Activated T-cell treated with anti-CD3 and anti-CD28 coated beads for 24 hours (primary cell): ENCODE results near the gene ASCC2.
"Not testable (repeated sequence)": the region's sequence is repeated elsewhere in the genome, so short reads cannot be mapped to it uniquely, and the experiment has no call there.

Source experiments
- DNase-seq: peaks from one replicate; pipeline ENCODE4 v3.0.0-alpha.2; 2020; ENCODE audit warnings: low read depth

ASCC2 gene

GRCh38 chr22:29784451-29785361 lies 53.4 kb downstream of the ASCC2 start:
- DNase-seq, result no peak

DNA sequence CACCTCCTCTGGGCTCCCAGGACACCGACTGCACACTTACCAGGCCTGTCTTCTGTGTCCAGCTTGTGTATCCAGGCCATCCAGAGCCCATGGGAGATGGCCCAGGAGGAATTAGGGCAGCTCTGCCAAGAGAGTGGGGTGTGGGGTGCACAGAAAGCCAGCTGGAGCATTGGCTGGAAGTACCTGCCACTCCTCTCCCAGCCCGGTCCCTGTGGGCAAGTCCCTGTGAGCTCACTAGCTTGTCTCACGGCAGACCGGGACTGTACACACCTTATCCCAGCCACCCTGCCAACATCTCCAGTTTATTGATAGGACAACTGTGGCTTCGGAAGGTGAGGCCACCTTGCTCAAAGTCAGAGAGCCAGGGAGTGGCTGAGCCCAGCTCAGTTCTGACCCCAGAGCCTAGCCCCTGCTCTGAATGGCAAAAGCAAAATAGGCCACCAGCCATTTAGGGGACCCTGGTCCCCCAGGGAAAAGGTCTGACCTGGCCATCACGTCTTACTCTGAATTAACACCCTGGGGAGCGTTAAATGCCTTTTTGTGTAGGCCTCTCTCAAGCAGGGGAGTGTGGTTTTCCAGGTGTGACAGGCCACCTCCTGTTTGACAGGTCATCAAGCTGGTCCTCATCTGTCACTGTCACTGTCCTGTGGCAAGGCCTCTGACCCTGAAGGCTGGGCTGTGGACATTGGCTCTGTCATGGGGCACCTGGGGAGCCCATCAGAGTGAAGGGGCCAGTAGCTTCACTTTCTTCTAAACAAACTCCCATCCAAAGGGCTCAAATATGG lies 55.8 kb downstream of the ASCC2 start:
- no peak for DNase-seq

DNA sequence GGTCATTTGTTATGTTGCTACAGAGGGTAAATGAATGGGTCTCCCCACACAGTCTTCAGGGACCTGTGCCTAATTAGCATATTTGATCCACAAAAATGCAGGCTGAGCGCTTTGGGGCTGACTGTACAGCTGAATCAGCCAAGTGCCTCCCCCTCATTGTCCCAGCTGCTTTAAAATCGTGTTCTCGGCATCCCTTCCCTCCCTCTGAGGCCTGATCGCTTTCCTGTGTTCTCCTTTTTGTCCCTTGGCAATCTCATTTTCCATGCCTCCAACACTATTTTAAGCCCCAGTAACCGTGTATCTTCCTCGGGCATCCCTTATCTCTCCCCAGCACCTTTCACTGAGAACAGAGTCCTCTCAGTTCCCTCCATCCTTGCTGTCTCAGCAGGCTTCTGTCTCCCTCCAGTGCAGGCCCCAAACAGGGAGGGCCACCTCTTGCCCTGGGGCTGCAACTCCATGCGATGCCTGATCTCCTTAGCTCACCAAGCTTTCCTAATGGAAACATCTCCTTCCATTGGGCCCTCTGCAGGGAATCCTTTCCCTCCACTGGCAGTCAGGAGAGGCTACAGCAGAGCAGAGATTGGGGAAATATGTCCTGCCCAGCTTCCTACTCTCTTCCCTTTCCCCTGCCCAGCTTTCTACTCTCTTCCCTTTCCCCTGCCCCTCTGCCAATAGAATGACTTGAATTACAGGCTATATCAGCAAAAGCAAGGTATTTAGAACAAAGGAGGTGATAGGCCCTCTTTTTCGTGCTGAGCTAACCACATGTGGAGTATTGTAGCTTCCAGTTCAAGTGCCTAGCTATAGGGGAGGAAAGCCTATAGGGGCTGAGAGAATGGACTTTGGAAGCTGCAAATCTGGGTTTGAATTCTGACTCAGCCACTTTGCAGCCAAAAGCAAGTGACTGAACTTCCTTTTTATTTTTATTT lies 57.1 kb downstream of the ASCC2 start:
- no peak for DNase-seq

- DNase-seq, result no peak
Observed at GRCh38 chr22:29780220-29780619, 57.9 kb downstream of the ASCC2 start.

DNA sequence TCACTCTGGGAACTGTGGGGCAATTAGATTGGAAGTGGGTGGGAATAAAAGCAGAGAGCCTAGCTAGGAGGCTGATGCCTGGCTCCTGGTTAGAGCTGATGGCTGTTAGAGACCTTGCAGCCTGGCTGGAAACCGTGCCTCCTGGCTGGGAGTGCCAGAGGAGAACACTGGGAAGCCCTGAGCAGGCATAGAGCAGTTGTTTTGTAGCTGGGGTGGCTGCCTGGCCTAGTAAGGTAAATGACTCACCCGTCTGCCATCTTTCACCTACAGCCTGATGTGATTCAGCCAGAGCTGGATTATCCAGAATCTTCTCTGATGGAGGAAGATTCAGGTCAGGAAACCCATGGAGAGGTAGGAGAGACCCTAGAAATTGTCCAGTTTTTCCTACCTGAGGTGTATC lies 64.8 kb downstream of the ASCC2 start:
- no peak for DNase-seq

DNA sequence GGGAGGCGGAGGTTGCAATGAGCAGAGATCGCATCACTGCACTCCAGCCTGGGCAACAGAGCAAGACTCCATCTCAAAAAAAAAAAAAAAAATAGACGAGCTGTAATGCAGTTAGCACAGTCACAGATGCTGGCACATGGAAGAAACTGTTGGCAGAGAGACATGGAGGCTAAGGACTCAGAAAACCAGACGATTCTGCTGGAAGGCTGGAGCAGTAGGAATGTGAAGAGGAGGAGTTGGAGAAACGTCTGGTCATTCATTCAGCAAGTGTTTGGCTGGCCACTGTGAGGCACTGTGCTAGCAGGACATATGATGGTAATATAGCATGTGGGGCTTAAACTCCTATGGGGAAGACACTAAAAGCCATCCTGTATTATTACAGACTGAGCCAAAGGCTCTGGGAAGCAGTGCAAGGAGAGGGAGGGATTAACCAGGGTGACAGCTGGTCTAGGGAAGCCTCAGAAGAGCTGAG lies 65.9 kb downstream of the ASCC2 start:
- DNase-seq, result no peak

- DNase-seq, result no peak
Observed at GRCh38 chr22:29769723-29770321, 68.3 kb downstream of the ASCC2 start.

DNA sequence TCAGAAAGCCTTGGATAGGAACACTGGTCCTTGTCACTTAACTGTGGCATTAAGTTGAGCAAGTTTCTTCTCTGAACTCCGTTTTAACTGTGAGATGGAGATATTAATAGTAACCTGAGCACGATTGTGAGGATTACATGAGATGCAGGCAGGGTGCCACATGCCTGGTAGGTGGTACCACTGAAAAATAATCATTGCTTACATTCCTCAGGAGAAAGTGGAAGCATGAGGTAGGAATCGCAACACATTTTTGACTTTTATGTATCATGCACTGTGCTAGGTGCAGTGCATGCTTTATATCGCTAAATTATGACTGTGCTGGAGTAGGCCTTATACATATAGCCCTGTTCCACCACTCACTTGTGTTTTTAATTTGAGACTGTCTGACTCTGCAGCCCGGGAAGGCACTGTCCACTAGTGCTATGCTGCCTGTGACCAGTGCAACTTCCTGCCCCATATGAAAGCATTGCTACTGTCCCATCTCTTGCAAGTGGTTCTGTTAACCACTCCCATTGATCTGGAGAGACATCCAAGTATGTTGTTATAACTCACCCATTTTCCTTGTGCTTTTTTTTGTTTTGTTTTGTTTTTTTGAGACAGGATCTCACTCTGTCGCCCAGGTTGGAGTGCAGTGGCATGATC lies 69.9 kb downstream of the ASCC2 start:
- no peak for DNase-seq

- peak; percentile 87 for DNase-seq
Observed at GRCh38 chr22:29767171-29768051, 70.7 kb downstream of the ASCC2 start, which contains the start of gene UQCR10. Gene UQCR10 (plus strand): TSS chr22:29767369. CDS start chr22:29767399, 30 bp downstream.

- peak; percentile 89 for DNase-seq
Observed at GRCh38 chr22:29766632-29767170, 71.4 kb downstream of the ASCC2 start, which contains the start of gene ZMAT5. Gene ZMAT5 (minus strand): TSS chr22:29767007. CDS start chr22:29748544, 18,463 bp downstream.

DNA sequence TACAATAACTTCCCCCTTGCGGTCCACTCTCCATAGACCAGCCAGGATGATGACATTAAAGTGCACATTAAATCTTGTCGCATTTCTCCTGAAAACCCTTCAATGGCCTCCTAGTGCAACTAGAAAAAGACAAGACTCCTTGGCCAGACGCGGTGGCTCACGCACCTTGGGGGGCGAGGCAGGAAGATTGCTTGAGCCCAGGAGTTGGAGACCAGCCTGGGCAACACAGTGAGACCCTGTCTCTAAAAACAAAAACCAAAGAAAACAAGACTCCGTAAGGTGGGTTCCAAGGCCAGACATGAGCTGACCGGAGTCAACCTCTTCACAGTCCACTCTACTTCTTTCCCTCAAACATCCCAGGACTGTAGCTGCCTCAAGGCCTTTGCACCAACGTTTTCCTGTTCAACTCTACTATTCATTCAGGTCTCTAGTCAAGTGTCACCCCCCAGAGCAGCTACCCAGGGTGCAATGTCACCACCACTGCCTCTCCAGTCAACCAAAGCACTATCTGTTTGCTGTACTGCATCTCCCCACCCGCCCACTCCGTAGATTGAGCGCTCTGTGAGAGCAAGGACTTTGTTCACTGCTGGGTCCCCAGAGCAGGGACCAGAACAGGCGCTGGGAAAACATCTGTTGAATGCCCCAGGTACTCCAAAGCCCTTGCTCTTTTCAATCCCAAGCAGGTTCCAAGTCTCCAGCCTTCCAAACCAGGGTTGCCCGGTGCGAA lies 72.0 kb downstream of the ASCC2 start:
- DNase-seq, result no peak

GRCh38 chr22:29762263-29762662 lies 75.8 kb downstream of the ASCC2 start:
- no peak for DNase-seq

DNA sequence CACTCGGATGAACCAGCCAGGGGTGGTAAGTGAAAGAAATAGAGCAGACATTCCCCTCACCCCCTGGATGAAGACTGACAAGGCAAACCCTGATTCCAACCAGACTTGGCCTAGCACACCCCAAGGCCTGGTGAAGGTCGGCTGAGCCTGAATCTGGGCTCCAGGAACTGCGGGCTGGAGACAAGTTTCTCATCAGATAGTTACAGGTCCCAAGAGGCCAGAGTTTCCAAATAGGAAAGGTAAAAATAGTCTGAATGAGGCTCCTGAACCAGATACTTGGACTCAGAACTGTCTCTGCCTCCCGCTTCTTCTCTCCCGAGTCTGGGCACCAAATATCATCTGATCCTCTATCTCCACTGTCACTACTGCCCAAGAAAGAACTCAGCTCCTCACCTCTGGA lies 79.1 kb downstream of the ASCC2 start:
- DNase-seq, result no peak

DNA sequence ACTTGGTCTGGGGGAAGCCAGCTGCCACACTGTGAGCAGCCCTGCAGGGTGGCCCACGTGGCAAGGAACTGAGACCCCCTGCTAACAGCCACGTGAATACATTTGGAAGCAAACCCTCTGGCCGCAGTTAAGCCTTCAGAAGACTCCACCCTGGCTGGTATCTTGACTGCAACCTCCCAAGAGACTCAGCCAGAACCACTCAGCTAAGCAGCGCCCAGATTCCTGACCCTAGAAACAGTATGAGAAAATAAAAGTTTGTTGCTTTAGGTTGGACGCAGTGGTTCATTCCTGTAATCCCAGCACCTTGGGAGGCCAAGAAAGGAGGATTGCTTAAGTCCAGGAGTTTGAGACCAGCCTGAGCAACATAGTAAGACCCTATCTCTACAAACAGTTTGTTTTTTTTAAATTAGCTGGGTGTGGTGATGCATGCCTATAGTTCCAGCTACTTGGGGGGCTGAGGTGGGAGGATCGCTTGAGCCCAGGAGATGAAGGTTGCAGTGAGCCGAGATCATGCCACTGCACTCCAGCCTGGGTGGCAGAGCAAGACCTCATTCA lies 79.9 kb downstream of the ASCC2 start:
- DNase-seq, result no peak

GRCh38 chr22:29757096-29757495 lies 81.0 kb downstream of the ASCC2 start:
- no peak for DNase-seq

- no peak for DNase-seq
Observed at GRCh38 chr22:29756341-29756740, 81.7 kb downstream of the ASCC2 start.

DNA sequence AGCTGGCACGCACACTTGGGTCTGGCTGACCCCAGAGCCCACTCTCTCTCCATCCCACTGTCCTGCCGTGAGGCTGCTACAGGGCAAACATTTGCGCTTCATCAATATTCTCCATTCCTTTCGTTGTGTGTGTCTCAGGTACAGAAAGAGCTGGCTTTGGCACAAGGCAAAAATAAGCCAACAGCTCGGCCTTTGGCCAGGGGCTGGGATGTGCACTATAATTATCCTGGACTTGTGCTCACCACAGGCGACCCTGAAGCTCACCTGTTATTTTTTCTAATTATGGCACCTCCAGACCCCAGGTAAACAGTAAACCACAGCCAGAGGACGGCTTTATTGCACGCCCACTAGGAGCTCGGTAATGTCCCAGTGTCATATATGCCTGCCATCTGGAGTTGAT lies 82.2 kb downstream of the ASCC2 start:
- DNase-seq, result no peak

DNA sequence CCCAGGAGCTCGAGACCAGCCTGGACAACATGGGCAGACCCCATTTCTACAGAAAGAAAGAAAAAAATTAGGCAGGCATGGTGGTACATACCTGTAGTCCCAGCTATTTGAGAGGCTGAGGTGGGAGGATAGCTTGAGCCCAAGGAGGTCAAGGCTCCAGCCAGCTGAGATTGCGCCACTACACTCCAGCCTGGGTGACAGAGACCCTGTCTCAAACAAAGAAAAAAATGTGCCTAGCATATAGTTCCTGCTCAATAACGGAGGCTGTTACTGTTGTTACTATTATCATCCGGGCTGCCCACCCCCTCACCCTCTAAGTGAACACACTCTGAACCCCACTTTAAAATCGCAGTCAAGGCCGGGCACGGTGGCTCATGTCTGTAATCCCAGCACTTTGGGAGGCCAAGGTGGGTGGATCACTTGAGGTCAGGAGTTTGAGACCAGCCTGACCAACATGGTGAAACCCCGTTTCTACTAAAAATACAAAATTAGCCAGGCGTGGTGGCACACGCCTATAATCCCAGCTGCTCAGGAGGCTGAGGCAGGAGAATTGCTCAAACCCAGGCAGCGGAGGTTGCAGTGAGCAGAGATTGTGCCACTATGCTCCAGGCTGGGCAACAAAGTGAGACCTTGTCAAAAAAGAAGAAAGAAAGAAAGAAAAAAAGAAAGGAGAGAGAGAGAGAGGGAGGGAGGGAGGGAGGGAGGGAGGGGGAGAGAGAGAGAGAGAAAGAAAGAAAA lies 83.2 kb downstream of the ASCC2 start:
- DNase-seq, result not testable (repeated sequence)
